Endodermal cell (in vitro differentiated cells): Measurements from ENCODE around the gene PYGM. TPM values are rescaled to one million over a fixed set of nuclear protein-coding genes. Genes with fewer than 3 reads are reported as not detected.

Source experiments
- DNase-seq: peaks from one replicate; pipeline ENCODE4 v3.0.0-alpha.2; 2017
- H3K27ac ChIP-seq: 2 replicates; pipeline ENCODE4 v1.5.1; 2013; ENCODE audit warnings: mild to moderate bottlenecking, low read depth, low read length, moderate library complexity
- H3K27me3 ChIP-seq: 2 replicates; pipeline ENCODE4 v1.6.1; 2013; ENCODE audit warnings: mild to moderate bottlenecking, low read length, moderate library complexity; ENCODE audit not compliant: insufficient read depth, control insufficient read depth, poor library complexity, severe bottlenecking
- H3K36me3 ChIP-seq: 2 replicates; pipeline ENCODE4 v1.7.0; 2013; ENCODE audit warnings: mild to moderate bottlenecking, low read length, moderate library complexity; ENCODE audit not compliant: control insufficient read depth, insufficient read depth
- H3K4me1 ChIP-seq: one replicate; pipeline ENCODE4 v1.7.0; 2013; ENCODE audit warnings: low read length; ENCODE audit not compliant: control insufficient read depth, insufficient read depth
- H3K4me3 ChIP-seq: 2 replicates; pipeline ENCODE4 v1.5.1; 2013; ENCODE audit warnings: mild to moderate bottlenecking, low read length, moderate library complexity
- H3K9ac ChIP-seq: 2 replicates; pipeline ENCODE4 v1.6.1; 2013; ENCODE audit warnings: mild to moderate bottlenecking, low read length, moderate library complexity; ENCODE audit not compliant: poor library complexity, severe bottlenecking; ENCODE audit errors: extremely low read depth
- H3K9me3 ChIP-seq: 2 replicates; pipeline ENCODE4 v1.6.1; 2013; ENCODE audit warnings: mild to moderate bottlenecking, low read length, moderate library complexity; ENCODE audit not compliant: control insufficient read depth
- H3K27ac Mint-ChIP-seq: 2 replicates; pipeline ENCODE4 v1.8.0; 2020; ENCODE audit warnings: mixed read lengths
- H3K27me3 Mint-ChIP-seq: 2 replicates; pipeline ENCODE4 v1.8.0; 2021; ENCODE audit warnings: mild to moderate bottlenecking, mixed read lengths; ENCODE audit not compliant: insufficient read depth
- H3K36me3 Mint-ChIP-seq: 2 replicates; pipeline ENCODE4 v1.8.0; 2020; ENCODE audit warnings: low read depth, mixed read lengths
- H3K4me1 Mint-ChIP-seq: 2 replicates; pipeline ENCODE4 v1.8.0; 2020; ENCODE audit warnings: mixed read lengths
- H3K4me3 Mint-ChIP-seq: 2 replicates; pipeline ENCODE4 v1.8.0; 2020; ENCODE audit warnings: mild to moderate bottlenecking, moderate library complexity, mixed read lengths
- H3K9me3 Mint-ChIP-seq: 2 replicates; pipeline ENCODE4 v1.8.0; 2020; ENCODE audit warnings: mild to moderate bottlenecking, mixed read lengths
- WGBS, 2 experiments: methylation state at CpG; one replicate each; pipeline versions ENCODE4 v1.1.5 to v1.1.7; 2013; ENCODE audit warnings: missing lambda C conversion rate in 2 of 2, mixed read lengths in 1 of 2; ENCODE audit not compliant: insufficient coverage in 1 of 2, insufficient read length in 1 of 2; 5-methylcytosine and 5-hydroxymethylcytosine counted together
- total RNA-seq, 2 donors: library from RNA; stranded (reverse); fragmentation: NEBNext Ultra II Directional in 1 of 2; extraction: Animal tissue kit (Norgen Biotek cat#: 25700) in 1 of 2; gene quantifications; 2 replicates in 1 of 2; 3 replicates in 1 of 2; pipeline ENCODE4 v1.2.1, GENCODE V29; 2021
- TF ChIP-seq, protein P1 (sequence below): fragments of 200-600 bp; sonication (generic); conservative IDR thresholded peaks from 2 replicates; pipeline ENCODE4 v1.5.0; 2021; ENCODE audit warnings: antibody characterized with exemption, mild to moderate bottlenecking

Gene PYGM
- total RNA-seq, 2 donors from 2014 or later: 1.1 to 1.2 TPM

DNA sequence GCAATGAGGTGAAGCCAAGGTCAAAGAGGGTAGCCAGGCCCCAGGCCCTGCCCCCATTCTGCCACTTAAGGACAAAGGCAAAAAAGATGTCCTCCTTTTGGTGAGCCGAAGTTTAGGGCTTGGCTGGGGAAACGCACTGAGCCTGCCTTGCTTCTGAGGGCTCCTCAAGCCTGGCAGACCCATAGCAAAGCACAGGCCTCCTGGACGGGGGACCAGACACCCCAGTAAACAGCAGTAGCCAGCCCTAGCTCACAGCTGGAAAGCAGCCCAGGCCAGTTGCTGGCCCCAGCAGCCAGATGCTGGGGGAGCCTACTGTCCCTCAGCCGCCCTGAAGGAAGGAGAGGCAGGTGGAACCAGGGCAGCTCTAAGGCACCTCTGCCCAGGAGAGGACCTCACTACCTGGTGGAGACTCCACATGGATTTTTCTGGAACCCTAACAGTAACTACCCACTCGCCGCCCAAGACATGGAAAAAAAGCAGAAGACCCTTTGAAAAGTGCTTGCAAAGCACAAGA is 3.8 kb upstream of the PYGM start:
- peak overlapping the region; percentile 77 for H3K27ac ChIP-seq
- H3K4me1 ChIP-seq: peaks cover 16% of the 10 kb centered on the region
- no peaks in the 10 kb centered on the region for H3K9me3 ChIP-seq
- H3K4me3 Mint-ChIP-seq: peak overlapping the region; percentile 8
- peaks cover 56% of the 10 kb centered on the region for H3K36me3 Mint-ChIP-seq
- peak overlapping the region; percentile 87 for H3K27ac Mint-ChIP-seq
- peaks cover 56% of the 10 kb centered on the region for H3K36me3 ChIP-seq
- no peaks in the 10 kb centered on the region for H3K27me3 ChIP-seq
- H3K9me3 Mint-ChIP-seq: no peaks in the 10 kb centered on the region
- H3K4me1 Mint-ChIP-seq: peaks cover 46% of the 10 kb centered on the region
- WGBS, 2 experiments: 78 to 85% methylated on average over 4 to 6 of the region's 6 CpGs
- no peak overlapping the region for H3K9ac ChIP-seq
- no peaks in the 10 kb centered on the region for H3K27me3 Mint-ChIP-seq
- DNase-seq: no peak
- no peak overlapping the region for H3K4me3 ChIP-seq
- TF ChIP-seq, protein P1, sequence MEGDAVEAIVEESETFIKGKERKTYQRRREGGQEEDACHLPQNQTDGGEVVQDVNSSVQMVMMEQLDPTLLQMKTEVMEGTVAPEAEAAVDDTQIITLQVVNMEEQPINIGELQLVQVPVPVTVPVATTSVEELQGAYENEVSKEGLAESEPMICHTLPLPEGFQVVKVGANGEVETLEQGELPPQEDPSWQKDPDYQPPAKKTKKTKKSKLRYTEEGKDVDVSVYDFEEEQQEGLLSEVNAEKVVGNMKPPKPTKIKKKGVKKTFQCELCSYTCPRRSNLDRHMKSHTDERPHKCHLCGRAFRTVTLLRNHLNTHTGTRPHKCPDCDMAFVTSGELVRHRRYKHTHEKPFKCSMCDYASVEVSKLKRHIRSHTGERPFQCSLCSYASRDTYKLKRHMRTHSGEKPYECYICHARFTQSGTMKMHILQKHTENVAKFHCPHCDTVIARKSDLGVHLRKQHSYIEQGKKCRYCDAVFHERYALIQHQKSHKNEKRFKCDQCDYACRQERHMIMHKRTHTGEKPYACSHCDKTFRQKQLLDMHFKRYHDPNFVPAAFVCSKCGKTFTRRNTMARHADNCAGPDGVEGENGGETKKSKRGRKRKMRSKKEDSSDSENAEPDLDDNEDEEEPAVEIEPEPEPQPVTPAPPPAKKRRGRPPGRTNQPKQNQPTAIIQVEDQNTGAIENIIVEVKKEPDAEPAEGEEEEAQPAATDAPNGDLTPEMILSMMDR: no peak

DNA sequence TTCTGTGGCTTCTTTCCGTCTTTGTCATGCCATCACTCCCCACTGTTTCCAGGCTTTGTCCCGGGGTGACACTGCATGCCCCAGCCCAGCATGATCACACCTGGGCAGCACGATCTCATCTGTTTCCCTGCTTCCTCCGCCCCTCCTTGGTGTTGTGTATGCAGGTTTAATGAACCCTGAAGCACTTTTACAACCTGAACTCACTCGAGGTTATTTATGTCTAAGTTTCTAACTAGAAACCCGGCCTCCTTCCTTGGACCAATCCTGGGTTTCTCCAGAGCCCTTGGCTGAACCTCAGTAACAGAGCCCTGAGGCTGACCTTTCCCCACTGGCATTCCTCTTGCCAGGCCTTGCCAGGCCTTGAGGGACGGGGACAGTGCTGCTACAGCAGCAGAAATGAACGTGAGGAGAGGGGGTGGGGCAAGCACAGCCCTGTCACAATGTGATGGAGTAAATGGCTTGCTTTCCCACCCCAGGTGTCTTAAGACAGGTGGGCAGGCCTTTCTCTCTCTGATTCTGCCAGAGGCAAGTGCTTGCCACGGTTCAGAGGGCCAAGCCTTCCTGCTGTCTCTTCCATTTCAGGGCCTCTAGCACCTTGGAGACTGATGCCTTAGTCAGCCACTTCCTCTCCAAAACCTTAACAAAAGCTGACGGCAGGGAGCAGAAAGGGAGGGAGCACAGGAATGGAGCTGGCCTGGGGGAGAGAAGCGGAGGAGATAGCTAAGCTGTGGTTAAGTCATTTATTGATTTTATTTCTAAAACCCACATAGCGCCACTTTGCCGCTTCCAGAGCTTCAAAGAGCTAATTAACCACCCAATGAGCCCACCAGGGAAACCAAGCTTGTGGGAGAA is 3.1 kb upstream of the PYGM start:
- TF ChIP-seq, protein P1: no peak
- Histone ChIP-seq H3K9me3 (no peaks in the 10 kb centered on the region), H3K36me3 (peaks cover 49% of the 10 kb centered on the region), H3K9ac (no peak overlapping the region), H3K4me3 (no peak overlapping the region), H3K27ac (peak overlapping the region; percentile 77), H3K4me1 (peaks cover 16% of the 10 kb centered on the region), H3K27me3 (no peaks in the 10 kb centered on the region)
- H3K27ac Mint-ChIP-seq: peak overlapping the region; percentile 55
- H3K4me1 Mint-ChIP-seq: peaks cover 46% of the 10 kb centered on the region
- WGBS, 2 experiments: 57 to 58% methylated on average over 11 of the region's 13 CpGs
- no peaks in the 10 kb centered on the region for H3K9me3 Mint-ChIP-seq
- H3K27me3 Mint-ChIP-seq: no peaks in the 10 kb centered on the region
- DNase-seq: peak; percentile 88
- no peak overlapping the region for H3K4me3 Mint-ChIP-seq
- H3K36me3 Mint-ChIP-seq: peaks cover 49% of the 10 kb centered on the region

DNA sequence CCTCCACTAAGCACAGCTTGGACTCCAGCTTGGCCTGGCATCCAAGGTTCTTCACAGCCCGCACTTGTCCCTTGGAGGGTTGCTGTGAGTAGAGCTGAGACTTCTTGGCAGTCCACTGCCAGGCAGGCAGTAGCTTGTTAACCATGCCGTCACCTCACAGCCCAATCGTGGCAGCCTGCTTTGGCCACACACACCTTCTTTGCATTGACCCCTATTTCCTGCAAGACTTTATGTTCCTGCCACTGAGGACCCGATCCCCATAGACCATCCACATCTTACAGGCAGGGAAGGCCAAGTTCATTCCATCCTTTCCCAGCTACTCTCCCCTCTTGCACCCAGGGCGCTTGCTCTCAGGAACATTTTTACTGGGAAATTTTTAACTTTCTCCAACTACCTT is 2.5 kb upstream of the PYGM start:
- no peaks in the 10 kb centered on the region for H3K27me3 ChIP-seq
- TF ChIP-seq, protein P1: no peak
- H3K4me1 ChIP-seq: peaks cover 16% of the 10 kb centered on the region
- H3K27me3 Mint-ChIP-seq: no peaks in the 10 kb centered on the region
- H3K9me3 ChIP-seq: no peaks in the 10 kb centered on the region
- H3K36me3 Mint-ChIP-seq: peaks cover 43% of the 10 kb centered on the region
- H3K9ac ChIP-seq: no peak overlapping the region
- peaks cover 43% of the 10 kb centered on the region for H3K36me3 ChIP-seq
- H3K4me1 Mint-ChIP-seq: peaks cover 43% of the 10 kb centered on the region
- 84 to 86% methylated on average over 3 to 5 of the region's 5 CpGs for WGBS, 2 experiments
- no peak overlapping the region for H3K4me3 ChIP-seq
- DNase-seq: no peak
- no peak overlapping the region for H3K4me3 Mint-ChIP-seq
- H3K9me3 Mint-ChIP-seq: no peaks in the 10 kb centered on the region
- H3K27ac ChIP-seq: no peak overlapping the region
- H3K27ac Mint-ChIP-seq: peak overlapping the region; percentile 81
